SK-N-SH treated with all-trans-retinoic acid at 6 μM for 48 hours (cell line): ENCODE results near the gene MINDY2.

Source experiments
- ARNTL ChIP-seq: fragments of 450-650 bp; formaldehyde crosslinking; IDR thresholded peaks from 2 replicates; pipeline ENCODE4 v1.5.0; 2020; ENCODE audit warnings: low read depth, mild to moderate bottlenecking, moderate library complexity, borderline replicate concordance
- ISL1 ChIP-seq: fragments of 250-450 bp; sonication (Bioruptor Pico); IDR thresholded peaks from 2 replicates; pipeline ENCODE4 v2.1.2; 2022; ENCODE audit warnings: mild to moderate bottlenecking, moderate library complexity
- OSR1 ChIP-seq: fragments of 250-450 bp; sonication (Bioruptor Pico); IDR thresholded peaks from 2 replicates; pipeline ENCODE4 v1.8.0; 2022; ENCODE audit warnings: moderate library complexity, mild to moderate bottlenecking, inconsistent platforms
- PPARA ChIP-seq: fragments of 250-450 bp; sonication (Bioruptor Pico); IDR thresholded peaks from 2 replicates; pipeline ENCODE4 v1.5.0; 2020; ENCODE audit warnings: mild to moderate bottlenecking, borderline replicate concordance
- ZFP3 ChIP-seq: fragments of 250-450 bp; sonication (Bioruptor Pico); IDR thresholded peaks from 2 replicates; pipeline ENCODE4 v1.5.0; 2020; ENCODE audit warnings: mild to moderate bottlenecking, moderate library complexity
- ZFP30 ChIP-seq: fragments of 450-650 bp; formaldehyde crosslinking; IDR thresholded peaks from 2 replicates; pipeline ENCODE4 v1.5.0; 2022; ENCODE audit warnings: mild to moderate bottlenecking, moderate library complexity

GRCh38 chr15:58775402-58775801 lies 4.3 kb downstream of the MINDY2 start:
- TF ChIP-seq OSR1: no peak
- TF ChIP-seq ZFP30 (CRISPR knock-in tag): no peak
- TF ChIP-seq ARNTL (CRISPR knock-in tag): no peak
- no peak for TF ChIP-seq PPARA
- no peak for TF ChIP-seq ZFP3 (CRISPR knock-in tag)
- no peak for TF ChIP-seq ISL1
